GM21737 (cell line): ENCODE results near the gene SLCO1B1.
"Not testable (repeated sequence)": the region's sequence is repeated elsewhere in the genome, so short reads cannot be mapped to it uniquely, and the experiment has no call there.

ENCODE experiments used
- ATAC-seq: cut with Tn5 transposase; IDR thresholded peaks from one replicate; pipeline ENCODE4 v1.9.1; 2021; ENCODE audit warnings: mild to moderate bottlenecking, moderate library complexity; ENCODE audit not compliant: unreplicated experiment

Gene SLCO1B1

GRCh38 chr12:21130998-21131397 is at the start of gene SLCO1B1:
SLCO1B1 (plus strand) TSS chr12:21131194; CDS start chr12:21141575, 10,381 bp downstream.
- ATAC-seq, result no peak

- ATAC-seq, result not testable (repeated sequence)
These were observed 46.2 kb upstream of the SLCO1B1 start for GRCh38 chr12:21084753-21085152.

GRCh38 chr12:21111732-21112131 is 19.3 kb upstream of the SLCO1B1 start:
- ATAC-seq, result no peak

- no peak for ATAC-seq
These were observed 17.7 kb upstream of the SLCO1B1 start for GRCh38 chr12:21113266-21113665.

- no peak for ATAC-seq
These were observed 13.0 kb upstream of the SLCO1B1 start for GRCh38 chr12:21117995-21118394.

GRCh38 chr12:21118760-21119159 is 12.2 kb upstream of the SLCO1B1 start:
- ATAC-seq, result no peak

- no peak for ATAC-seq
These were observed 1.6 kb upstream of the SLCO1B1 start for GRCh38 chr12:21129351-21129750.

- no peak for ATAC-seq
These were observed 1.1 kb upstream of the SLCO1B1 start for GRCh38 chr12:21129906-21130305.

GRCh38 chr12:21137318-21137999 is 6.5 kb downstream of the SLCO1B1 start:
- ATAC-seq, result not testable (repeated sequence)

GRCh38 chr12:21138016-21138415 is 7.0 kb downstream of the SLCO1B1 start:
- no peak for ATAC-seq

GRCh38 chr12:21144309-21144708 is 13.3 kb downstream of the SLCO1B1 start:
- no peak for ATAC-seq

- not testable (repeated sequence) for ATAC-seq
These were observed 18.9 kb downstream of the SLCO1B1 start for GRCh38 chr12:21149861-21150260.

GRCh38 chr12:21151184-21151583 is 20.2 kb downstream of the SLCO1B1 start:
- no peak for ATAC-seq

- ATAC-seq, result no peak
These were observed 24.7 kb downstream of the SLCO1B1 start for GRCh38 chr12:21155522-21156351.

- no peak for ATAC-seq
These were observed 34.1 kb downstream of the SLCO1B1 start for GRCh38 chr12:21165048-21165447.

GRCh38 chr12:21169878-21170472 is 39.0 kb downstream of the SLCO1B1 start:
- no peak for ATAC-seq

GRCh38 chr12:21172079-21172478 is 41.1 kb downstream of the SLCO1B1 start:
- no peak for ATAC-seq

- no peak for ATAC-seq
These were observed 52.8 kb downstream of the SLCO1B1 start for GRCh38 chr12:21183721-21184275.

- ATAC-seq, result no peak
These were observed 59.0 kb downstream of the SLCO1B1 start for GRCh38 chr12:21190016-21190415.

- ATAC-seq, result not testable (repeated sequence)
These were observed 83.4 kb downstream of the SLCO1B1 start for GRCh38 chr12:21214433-21214832.

- no peak for ATAC-seq
These were observed 88.2 kb downstream of the SLCO1B1 start for GRCh38 chr12:21219206-21219605.
